CD4-positive, alpha-beta memory T cell (primary cell): Measurements from ENCODE around the gene RITA1. TPM values are rescaled to one million over a fixed set of nuclear protein-coding genes. Genes with fewer than 3 reads are reported as not detected.
A peak's percentile ranks its signal among the peaks of the same experiment; 100 is the strongest.

ENCODE experiments used
- CTCF ChIA-PET: fragments of 350-600 bp; sonication (Branson Sonifier 250); formaldehyde crosslinking; loops from one replicate; lab custom pipeline; 2021; ENCODE audit warnings: inconsistent platforms; ENCODE audit not compliant: partially characterized antibody; lab: Charles Lee
- POLR2A ChIA-PET: fragments of 350-600 bp; sonication (Branson Sonifier 250); formaldehyde crosslinking; loops from one replicate; lab custom pipeline; 2021; ENCODE audit not compliant: partially characterized antibody; lab: Charles Lee
- DNase-seq, 5 donors: peaks; one replicate each; pipeline versions ENCODE4 v3.0.0 to v3.0.0-alpha.2; 2020 to 2022; ENCODE audit warnings: mixed read lengths in 1 of 5
- H3K27ac ChIP-seq: one replicate; pipeline ENCODE4 v1.7.0; 2013; ENCODE audit warnings: low read depth, low read length
- H3K27me3 ChIP-seq: 2 replicates; pipeline ENCODE4 v1.7.0; 2013; ENCODE audit warnings: mild to moderate bottlenecking, low read length, moderate library complexity; ENCODE audit not compliant: insufficient read depth
- H3K36me3 ChIP-seq: 2 replicates; pipeline ENCODE4 v1.7.0; 2013; ENCODE audit warnings: mild to moderate bottlenecking, low read length, moderate library complexity; ENCODE audit not compliant: insufficient read depth
- H3K4me1 ChIP-seq: 2 replicates; pipeline ENCODE4 v1.7.0; 2013; ENCODE audit warnings: mild to moderate bottlenecking, low read length, moderate library complexity; ENCODE audit not compliant: insufficient read depth
- H3K4me3 ChIP-seq, 2 donors: one replicate each; pipeline ENCODE4 v1.7.0; 2013; ENCODE audit warnings: low read length in 2 of 2, mild to moderate bottlenecking in 1 of 2
- H3K9me3 ChIP-seq, 2 donors: one replicate each; pipeline ENCODE4 v1.7.0; 2013; ENCODE audit warnings: low read length in 2 of 2, control low read depth in 1 of 2; ENCODE audit not compliant: control insufficient read depth in 1 of 2
- H3K27ac Mint-ChIP-seq, 7 donors: one replicate each; pipeline ENCODE4 v1.8.0; 2020 to 2021; ENCODE audit warnings: mixed read lengths in 7 of 7, mild to moderate bottlenecking in 6 of 7, inconsistent platforms in 3 of 7, moderate library complexity in 3 of 7
- H3K27me3 Mint-ChIP-seq, 2 donors: one replicate each; pipeline ENCODE4 v1.8.0; 2020 to 2021; ENCODE audit warnings: mixed read lengths in 2 of 2
- H3K36me3 Mint-ChIP-seq, 2 donors: one replicate each; pipeline ENCODE4 v1.8.0; 2020 to 2021; ENCODE audit warnings: mixed read lengths in 2 of 2, inconsistent platforms in 1 of 2, mild to moderate bottlenecking in 1 of 2
- H3K4me1 Mint-ChIP-seq, 4 donors: one replicate each; pipeline ENCODE4 v1.8.0; 2020 to 2021; ENCODE audit warnings: mixed read lengths in 4 of 4, mild to moderate bottlenecking in 1 of 4
- H3K4me3 Mint-ChIP-seq, 8 donors: one replicate each; pipeline ENCODE4 v1.8.0; 2020 to 2021; ENCODE audit warnings: mixed read lengths in 8 of 8, mild to moderate bottlenecking in 7 of 8, moderate library complexity in 6 of 8, inconsistent platforms in 3 of 8
- H3K9me3 Mint-ChIP-seq, 8 donors: one replicate each; pipeline ENCODE4 v1.8.0; 2020 to 2021; ENCODE audit warnings: mixed read lengths in 8 of 8, mild to moderate bottlenecking in 5 of 8, inconsistent platforms in 3 of 8, moderate library complexity in 1 of 8
- intact Hi-C: fragments of 100-400 bp; cut with micrococcal nuclease; formaldehyde crosslinking; loops from one replicate; pipeline ENCODE4 v1.15.1; 2023
- polyA plus RNA-seq, 2 donors: library from polyadenylated mRNA; unstranded; fragments of 300-500 nt; fragmentation: Illumina TruSeq; gene quantifications; one replicate each; pipeline ENCODE4 v1.2.3, GENCODE V29; 2021
- total RNA-seq, 2 experiments: library from RNA; stranded (reverse); gene quantifications; one replicate each; pipeline ENCODE4 v1.2.3, GENCODE V29; 2021

Gene RITA1
- total and polyA plus RNA-seq, 4 experiments from 2014 or later, result 12.8 to 25.9 (median 16.8) TPM

GRCh38 chr12:113194971-113195391, 9.5 kb downstream of the RITA1 start:
- H3K36me3 ChIP-seq, result peaks cover 14% of the 10 kb centered on the region
- Mint-ChIP-seq H3K9me3 (no peaks in the 10 kb centered on the region), H3K4me3 (no peak overlapping the region), H3K27me3 (no peaks in the 10 kb centered on the region), H3K27ac (no peak overlapping the region), H3K4me1 (peaks cover 0 to 4% (median 4%) of the 10 kb centered on the region in 4 donors), H3K36me3 (peaks cover 3 to 18% of the 10 kb centered on the region in 2 donors)
- ChIA-PET CTCF (interaction anchor here (1.4 to 4.1 kb wide), 3 partner anchors 21 to 230 kb away, joined by 3 to 28 read pairs (median 11); no protein-coding TSS in a partner anchor), POLR2A (interaction anchor here (1.2 to 2.9 kb wide), 3 partner anchors 10 to 36 kb away, joined by 3 to 14 read pairs (median 4); partner anchors contain the start of genes DDX54 and RITA1)
- no peaks in the 10 kb centered on the region for H3K9me3 ChIP-seq
- no peaks in the 10 kb centered on the region for H3K27me3 ChIP-seq
- no peaks in the 10 kb centered on the region for H3K4me1 ChIP-seq
- H3K4me3 ChIP-seq, result no peak overlapping the region
- intact Hi-C loops, result no loop called here
- no peak overlapping the region for H3K27ac ChIP-seq
- no peak for DNase-seq

GRCh38 chr12:113195598-113195997, 10.1 kb downstream of the RITA1 start:
- H3K36me3 Mint-ChIP-seq, result peaks cover 3 to 15% of the 10 kb centered on the region in 2 donors
- no peaks in the 10 kb centered on the region for H3K27me3 ChIP-seq
- H3K9me3 ChIP-seq, result no peaks in the 10 kb centered on the region
- peaks cover 14% of the 10 kb centered on the region for H3K36me3 ChIP-seq
- no peaks in the 10 kb centered on the region for H3K27me3 Mint-ChIP-seq
- H3K9me3 Mint-ChIP-seq, result no peaks in the 10 kb centered on the region
- intact Hi-C loops, result no loop called here
- H3K4me1 Mint-ChIP-seq, result peaks cover 0 to 4% (median 4%) of the 10 kb centered on the region in 4 donors
- POLR2A ChIA-PET, result interaction anchor here (1.2 to 2.9 kb wide), 3 partner anchors 10 to 36 kb away, joined by 3 to 14 read pairs (median 4); partner anchors contain the start of genes DDX54 and RITA1
- no peaks in the 10 kb centered on the region for H3K4me1 ChIP-seq
- CTCF ChIA-PET, result interaction anchor here (1.4 to 4.1 kb wide), 3 partner anchors 21 to 229 kb away, joined by 3 to 28 read pairs (median 11); no protein-coding TSS in a partner anchor
- no peak overlapping the region for H3K27ac Mint-ChIP-seq
- H3K4me3 ChIP-seq, result no peak overlapping the region
- no peak overlapping the region for H3K27ac ChIP-seq
- H3K4me3 Mint-ChIP-seq, result no peak overlapping the region
- no peak for DNase-seq

DNA sequence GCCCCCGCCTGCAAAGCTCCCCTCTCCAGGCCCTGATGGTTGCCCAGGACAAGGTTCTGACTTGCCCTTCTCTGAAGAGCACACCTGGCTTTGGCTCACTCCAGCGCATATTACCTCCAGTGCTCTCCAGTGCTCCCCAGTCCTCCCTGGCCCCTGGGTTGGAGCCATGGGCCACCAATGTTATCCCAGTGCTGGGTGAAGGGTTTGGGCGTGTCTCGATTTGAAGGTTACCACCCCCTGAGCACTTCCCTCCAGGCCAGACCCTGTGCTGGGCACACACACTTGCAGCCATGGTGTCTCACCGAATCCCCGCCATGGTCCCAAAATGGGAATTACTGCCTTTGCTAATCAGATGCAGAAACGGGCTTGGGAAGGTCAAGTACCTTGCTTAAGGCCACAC, 11.1 kb downstream of the RITA1 start:
- intact Hi-C loops, result no loop called here

GRCh38 chr12:113196990-113197389, 11.5 kb downstream of the RITA1 start:
- H3K4me1 Mint-ChIP-seq, result peaks cover 0 to 4% (median 4%) of the 10 kb centered on the region in 4 donors
- no peak overlapping the region for H3K27ac ChIP-seq
- ChIA-PET POLR2A (interaction anchor here (0.6 to 2.9 kb wide), 2 partner anchors 11 to 58 kb away, joined by 4 to 14 read pairs; no protein-coding TSS in a partner anchor), CTCF (interaction anchor here (0.6 to 4.1 kb wide), 18 partner anchors 11 to 655 kb away, joined by 3 to 28 read pairs (median 4); partner anchors contain the start of genes CFAP73, SDSL and TPCN1)
- DNase-seq, result peak; percentile 59 to 68 (median 62)
- H3K9me3 ChIP-seq, result no peaks in the 10 kb centered on the region
- intact Hi-C loops, result loop anchor here (1.0 kb wide), 1 partner anchor 36 kb away; no protein-coding TSS in a partner anchor
- no peak overlapping the region for H3K4me3 ChIP-seq
- peaks cover 5% of the 10 kb centered on the region for H3K36me3 ChIP-seq
- no peaks in the 10 kb centered on the region for H3K4me1 ChIP-seq
- H3K27me3 ChIP-seq, result no peaks in the 10 kb centered on the region
- no peaks in the 10 kb centered on the region for H3K27me3 Mint-ChIP-seq
- H3K9me3 Mint-ChIP-seq, result no peaks in the 10 kb centered on the region
- H3K4me3 Mint-ChIP-seq, result no peak overlapping the region
- H3K27ac Mint-ChIP-seq, result peak overlapping the region in 2 of 7 donors; percentile 46 to 73
- peaks cover under 1 to 6% of the 10 kb centered on the region in 2 donors for H3K36me3 Mint-ChIP-seq

More for the DNA sequence above, 11.1 kb downstream of the RITA1 start:
- H3K36me3 Mint-ChIP-seq, result peaks cover 3 to 10% of the 10 kb centered on the region in 2 donors
- CTCF ChIA-PET, result interaction anchor here (1.0 to 4.1 kb wide), 8 partner anchors 12 to 228 kb away, joined by 3 to 28 read pairs (median 7); partner anchors contain the start of genes SDSL and TPCN1
- H3K4me1 Mint-ChIP-seq, result peaks cover 0 to 4% (median 4%) of the 10 kb centered on the region in 4 donors
- no peaks in the 10 kb centered on the region for H3K4me1 ChIP-seq
- no peak for DNase-seq
- H3K9me3 Mint-ChIP-seq, result no peaks in the 10 kb centered on the region
- H3K4me3 Mint-ChIP-seq, result no peak overlapping the region
- H3K9me3 ChIP-seq, result no peaks in the 10 kb centered on the region
- no peak overlapping the region for H3K27ac ChIP-seq
- peaks cover 9% of the 10 kb centered on the region for H3K36me3 ChIP-seq
- POLR2A ChIA-PET, result interaction anchor here (2.9 kb wide), 1 partner anchor 12 kb away, joined by 14 read pairs; no protein-coding TSS in a partner anchor
- H3K4me3 ChIP-seq, result no peak overlapping the region
- H3K27me3 Mint-ChIP-seq, result no peaks in the 10 kb centered on the region
- no peaks in the 10 kb centered on the region for H3K27me3 ChIP-seq
- no peak overlapping the region for H3K27ac Mint-ChIP-seq

GRCh38 chr12:113197518-113198077, 12.1 kb downstream of the RITA1 start:
- H3K27ac Mint-ChIP-seq, result peak overlapping the region in 3 of 7 donors; percentile 36 to 73 (median 46)
- DNase-seq, result no peak
- ChIA-PET POLR2A (interaction anchor here (0.6 to 2.9 kb wide), 2 partner anchors 11 to 57 kb away, joined by 4 to 14 read pairs; no protein-coding TSS in a partner anchor), CTCF (interaction anchor here (0.6 to 4.1 kb wide), 18 partner anchors 11 to 654 kb away, joined by 3 to 28 read pairs (median 4); partner anchors contain the start of genes CFAP73, SDSL and TPCN1)
- Histone ChIP-seq H3K9me3 (no peaks in the 10 kb centered on the region), H3K27ac (no peak overlapping the region), H3K4me3 (no peak overlapping the region), H3K36me3 (peaks cover 3% of the 10 kb centered on the region), H3K4me1 (no peaks in the 10 kb centered on the region), H3K27me3 (no peaks in the 10 kb centered on the region)
- no peak overlapping the region for H3K4me3 Mint-ChIP-seq
- no peaks in the 10 kb centered on the region for H3K36me3 Mint-ChIP-seq
- no peaks in the 10 kb centered on the region for H3K9me3 Mint-ChIP-seq
- intact Hi-C loops, result loop anchor here (1.0 kb wide), 1 partner anchor 36 kb away; no protein-coding TSS in a partner anchor
- no peaks in the 10 kb centered on the region for H3K27me3 Mint-ChIP-seq
- H3K4me1 Mint-ChIP-seq, result peaks cover 0 to 4% (median 4%) of the 10 kb centered on the region in 4 donors

DNA sequence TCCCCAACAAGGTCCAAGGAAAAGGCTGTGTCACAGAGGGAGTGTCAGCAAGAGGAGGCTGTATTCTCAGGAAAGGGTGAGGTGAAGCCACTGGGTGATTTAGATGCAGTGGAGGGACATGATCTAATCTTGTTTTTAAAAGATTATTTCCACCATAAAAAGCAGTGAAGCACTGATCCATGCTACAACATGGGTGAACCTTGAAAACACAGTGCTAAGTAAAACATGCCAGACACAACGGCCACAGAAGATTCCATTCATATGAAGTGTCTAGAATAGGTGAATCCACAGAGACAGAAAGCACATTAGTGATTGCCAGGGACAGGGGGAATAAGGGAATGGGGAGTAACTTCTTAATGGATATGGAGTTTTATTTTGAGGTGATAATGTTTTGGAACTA, 12.8 kb downstream of the RITA1 start:
- Histone ChIP-seq H3K4me1 (no peaks in the 10 kb centered on the region), H3K9me3 (no peaks in the 10 kb centered on the region), H3K36me3 (no peaks in the 10 kb centered on the region), H3K27me3 (no peaks in the 10 kb centered on the region), H3K27ac (no peak overlapping the region), H3K4me3 (no peak overlapping the region)
- intact Hi-C loops, result no loop called here
- Mint-ChIP-seq H3K27ac (peak overlapping the region in 2 of 7 donors; percentile 2 to 64), H3K36me3 (no peaks in the 10 kb centered on the region), H3K4me3 (no peak overlapping the region), H3K4me1 (peaks cover 0 to 4% (median 4%) of the 10 kb centered on the region in 4 donors), H3K9me3 (no peaks in the 10 kb centered on the region), H3K27me3 (no peaks in the 10 kb centered on the region)
- DNase-seq, result no peak
- ChIA-PET CTCF (interaction anchor here (2.0 to 4.1 kb wide), 2 partner anchors 24 to 227 kb away, joined by 15 to 28 read pairs; partner anchors contain the start of gene TPCN1), POLR2A (no interaction called here)
